ENCODE data around the gene ANKRD16.
"Not testable (repeated sequence)": the region's sequence is repeated elsewhere in the genome, so short reads cannot be mapped to it uniquely, and the experiment has no call there.

The ANKRD16 gene

GRCh38 chr10:5867091-5867615, 22.5 kb downstream of the ANKRD16 start:
- H3K9ac ChIP-seq (ENCODE audit: low read length); H3K27ac ChIP-seq (ENCODE audit: low read depth, low read length); H3K36me3 ChIP-seq (ENCODE audit: control insufficient read depth, insufficient read depth, low read length); H3K4me1 ChIP-seq (ENCODE audit: control insufficient read depth, insufficient read depth, low read length); H3K4me3 ChIP-seq (ENCODE audit: low read length); H3K27me3 ChIP-seq (ENCODE audit: control insufficient read depth, insufficient read depth, low read length): not testable (repeated sequence)

- H3K27me3 ChIP-seq (ENCODE audit: control insufficient read depth, insufficient read depth, low read length); H3K9ac ChIP-seq (ENCODE audit: low read length); H3K4me3 ChIP-seq (ENCODE audit: low read length); H3K36me3 ChIP-seq (ENCODE audit: control insufficient read depth, insufficient read depth, low read length); H3K27ac ChIP-seq (ENCODE audit: low read depth, low read length); H3K4me1 ChIP-seq (ENCODE audit: control insufficient read depth, insufficient read depth, low read length): not testable (repeated sequence)
These were observed 23.1 kb downstream of the ANKRD16 start for GRCh38 chr10:5866451-5867081.

- H3K4me1 ChIP-seq (ENCODE audit: control insufficient read depth, insufficient read depth, low read length); H3K27ac ChIP-seq (ENCODE audit: low read depth, low read length); H3K9ac ChIP-seq (ENCODE audit: low read length); H3K4me3 ChIP-seq (ENCODE audit: low read length); H3K36me3 ChIP-seq (ENCODE audit: control insufficient read depth, insufficient read depth, low read length); H3K27me3 ChIP-seq (ENCODE audit: control insufficient read depth, insufficient read depth, low read length): not testable (repeated sequence)
These were observed 26.6 kb downstream of the ANKRD16 start for GRCh38 chr10:5862981-5863685.

- Histone ChIP-seq H3K4me1 (ENCODE audit: control insufficient read depth, insufficient read depth, low read length) (no peaks in the 10 kb centered on the region), H3K4me3 (ENCODE audit: low read length) (no peak overlapping the region), H3K9ac (ENCODE audit: low read length) (no peak overlapping the region), H3K27ac (ENCODE audit: low read depth, low read length) (no peak overlapping the region), H3K36me3 (ENCODE audit: control insufficient read depth, insufficient read depth, low read length) (no peaks in the 10 kb centered on the region), H3K27me3 (ENCODE audit: control insufficient read depth, insufficient read depth, low read length) (no peaks in the 10 kb centered on the region)
These were observed 27.2 kb downstream of the ANKRD16 start for GRCh38 chr10:5862360-5862961.

GRCh38 chr10:5860066-5860465, 29.6 kb downstream of the ANKRD16 start:
- no peaks in the 10 kb centered on the region for H3K27me3 ChIP-seq (ENCODE audit: control insufficient read depth, insufficient read depth, low read length)
- H3K9ac ChIP-seq (ENCODE audit: low read length) = no peak overlapping the region
- H3K36me3 ChIP-seq (ENCODE audit: control insufficient read depth, insufficient read depth, low read length) = no peaks in the 10 kb centered on the region
- H3K27ac ChIP-seq (ENCODE audit: low read depth, low read length) = no peak overlapping the region
- H3K4me1 ChIP-seq (ENCODE audit: control insufficient read depth, insufficient read depth, low read length) = no peaks in the 10 kb centered on the region
- H3K4me3 ChIP-seq (ENCODE audit: low read length) = no peak overlapping the region

GRCh38 chr10:5858811-5859210, 30.9 kb downstream of the ANKRD16 start:
- no peaks in the 10 kb centered on the region for H3K36me3 ChIP-seq (ENCODE audit: control insufficient read depth, insufficient read depth, low read length)
- no peak overlapping the region for H3K9ac ChIP-seq (ENCODE audit: low read length)
- H3K4me1 ChIP-seq (ENCODE audit: control insufficient read depth, insufficient read depth, low read length) = no peaks in the 10 kb centered on the region
- no peak overlapping the region for H3K27ac ChIP-seq (ENCODE audit: low read depth, low read length)
- H3K4me3 ChIP-seq (ENCODE audit: low read length) = no peak overlapping the region
- H3K27me3 ChIP-seq (ENCODE audit: control insufficient read depth, insufficient read depth, low read length) = no peaks in the 10 kb centered on the region

GRCh38 chr10:5856701-5857004, 33.0 kb downstream of the ANKRD16 start:
- no peak overlapping the region for H3K27ac ChIP-seq (ENCODE audit: low read depth, low read length)

GRCh38 chr10:5855979-5856700, 33.6 kb downstream of the ANKRD16 start:
- no peak overlapping the region for H3K4me3 ChIP-seq (ENCODE audit: low read length)
- H3K4me1 ChIP-seq (ENCODE audit: control insufficient read depth, insufficient read depth, low read length) = no peaks in the 10 kb centered on the region
- no peak overlapping the region for H3K9ac ChIP-seq (ENCODE audit: low read length)
- no peak overlapping the region for H3K27ac ChIP-seq (ENCODE audit: low read depth, low read length)
- no peaks in the 10 kb centered on the region for H3K36me3 ChIP-seq (ENCODE audit: control insufficient read depth, insufficient read depth, low read length)
- no peaks in the 10 kb centered on the region for H3K27me3 ChIP-seq (ENCODE audit: control insufficient read depth, insufficient read depth, low read length)

More at GRCh38 chr10:5856701-5857004, 33.0 kb downstream of the ANKRD16 start:
- Histone ChIP-seq H3K4me1 (ENCODE audit: control insufficient read depth, insufficient read depth, low read length) (no peaks in the 10 kb centered on the region), H3K4me3 (ENCODE audit: low read length) (no peak overlapping the region), H3K27me3 (ENCODE audit: control insufficient read depth, insufficient read depth, low read length) (no peaks in the 10 kb centered on the region), H3K36me3 (ENCODE audit: control insufficient read depth, insufficient read depth, low read length) (no peaks in the 10 kb centered on the region), H3K9ac (ENCODE audit: low read length) (no peak overlapping the region)

- Histone ChIP-seq H3K27me3 (ENCODE audit: control insufficient read depth, insufficient read depth, low read length) (no peaks in the 10 kb centered on the region), H3K36me3 (ENCODE audit: control insufficient read depth, insufficient read depth, low read length) (no peaks in the 10 kb centered on the region), H3K4me1 (ENCODE audit: control insufficient read depth, insufficient read depth, low read length) (no peaks in the 10 kb centered on the region), H3K4me3 (ENCODE audit: low read length) (no peak overlapping the region), H3K9ac (ENCODE audit: low read length) (no peak overlapping the region), H3K27ac (ENCODE audit: low read depth, low read length) (no peak overlapping the region)
These were observed 35.6 kb downstream of the ANKRD16 start for GRCh38 chr10:5854131-5854475.

- H3K9ac ChIP-seq (ENCODE audit: low read length); H3K36me3 ChIP-seq (ENCODE audit: control insufficient read depth, insufficient read depth, low read length); H3K4me3 ChIP-seq (ENCODE audit: low read length); H3K4me1 ChIP-seq (ENCODE audit: control insufficient read depth, insufficient read depth, low read length); H3K27ac ChIP-seq (ENCODE audit: low read depth, low read length); H3K27me3 ChIP-seq (ENCODE audit: control insufficient read depth, insufficient read depth, low read length): not testable (repeated sequence)
These were observed 43.0 kb downstream of the ANKRD16 start for GRCh38 chr10:5846667-5847066.

- Histone ChIP-seq H3K27ac (ENCODE audit: low read depth, low read length) (no peak overlapping the region), H3K4me1 (ENCODE audit: control insufficient read depth, insufficient read depth, low read length) (no peaks in the 10 kb centered on the region), H3K4me3 (ENCODE audit: low read length) (no peak overlapping the region), H3K27me3 (ENCODE audit: control insufficient read depth, insufficient read depth, low read length) (no peaks in the 10 kb centered on the region), H3K36me3 (ENCODE audit: control insufficient read depth, insufficient read depth, low read length) (no peaks in the 10 kb centered on the region), H3K9ac (ENCODE audit: low read length) (no peak overlapping the region)
These were observed 45.2 kb downstream of the ANKRD16 start for GRCh38 chr10:5844345-5845055.

GRCh38 chr10:5843686-5844344, 45.9 kb downstream of the ANKRD16 start:
- H3K4me1 ChIP-seq (ENCODE audit: control insufficient read depth, insufficient read depth, low read length) = no peaks in the 10 kb centered on the region
- H3K27me3 ChIP-seq (ENCODE audit: control insufficient read depth, insufficient read depth, low read length) = no peaks in the 10 kb centered on the region
- no peak overlapping the region for H3K27ac ChIP-seq (ENCODE audit: low read depth, low read length)
- H3K9ac ChIP-seq (ENCODE audit: low read length) = no peak overlapping the region
- H3K36me3 ChIP-seq (ENCODE audit: control insufficient read depth, insufficient read depth, low read length) = no peaks in the 10 kb centered on the region
- no peak overlapping the region for H3K4me3 ChIP-seq (ENCODE audit: low read length)
